A204.1 (cell line): ENCODE data around the gene LRFN3.
"Not testable (repeated sequence)": the region's sequence is repeated elsewhere in the genome, so short reads cannot be mapped to it uniquely, and the experiment has no call there.

ENCODE experiments used
- FAIRE-seq: peaks from 2 replicates; lab custom pipeline; 2012; peaks lifted over from hg19 to GRCh38; lab: Jason Lieb, UNC

Gene LRFN3

GRCh38 chr19:35935911-35936737, at the start of gene LRFN3:
TSS of gene LRFN3 (plus strand) at chr19:35936374. CDS start at chr19:35939426, 3,052 bp downstream.
- FAIRE-seq, result no peak

GRCh38 chr19:35887197-35887596, 49.0 kb upstream of the LRFN3 start:
- FAIRE-seq, result no peak

GRCh38 chr19:35888398-35888797, 47.8 kb upstream of the LRFN3 start:
- FAIRE-seq, result no peak

- FAIRE-seq, result no peak
Observed at GRCh38 chr19:35889370-35890112, 46.6 kb upstream of the LRFN3 start.

- no peak for FAIRE-seq
Observed at GRCh38 chr19:35890113-35890650, 46.0 kb upstream of the LRFN3 start.

GRCh38 chr19:35891819-35892218, 44.4 kb upstream of the LRFN3 start:
- FAIRE-seq, result not testable (repeated sequence)

- no peak for FAIRE-seq
Observed at GRCh38 chr19:35894342-35894741, 41.8 kb upstream of the LRFN3 start.

GRCh38 chr19:35895911-35896642, 40.1 kb upstream of the LRFN3 start:
- FAIRE-seq, result no peak

DNA sequence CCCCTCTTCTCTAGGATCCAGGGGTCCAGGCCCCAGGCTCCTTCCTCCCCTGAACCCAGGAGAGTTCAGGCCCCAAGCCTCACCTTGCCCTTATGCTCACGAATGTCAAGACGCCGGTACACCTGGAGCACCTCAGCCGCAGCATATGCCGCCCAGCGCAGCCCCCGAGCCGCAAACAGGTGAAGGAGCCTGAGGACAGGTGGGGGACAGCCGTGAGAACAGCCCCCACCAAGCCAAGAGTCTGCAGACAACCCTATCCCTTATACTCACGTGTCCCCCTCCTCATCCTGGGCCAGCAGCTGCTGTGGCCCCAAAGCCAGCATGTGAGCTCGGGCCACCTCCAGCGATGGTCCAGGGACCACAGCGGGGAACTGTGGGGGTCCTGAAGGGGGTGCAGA, 39.5 kb upstream of the LRFN3 start:
- FAIRE-seq, result no peak

GRCh38 chr19:35897706-35898451, 38.3 kb upstream of the LRFN3 start:
- no peak for FAIRE-seq

DNA sequence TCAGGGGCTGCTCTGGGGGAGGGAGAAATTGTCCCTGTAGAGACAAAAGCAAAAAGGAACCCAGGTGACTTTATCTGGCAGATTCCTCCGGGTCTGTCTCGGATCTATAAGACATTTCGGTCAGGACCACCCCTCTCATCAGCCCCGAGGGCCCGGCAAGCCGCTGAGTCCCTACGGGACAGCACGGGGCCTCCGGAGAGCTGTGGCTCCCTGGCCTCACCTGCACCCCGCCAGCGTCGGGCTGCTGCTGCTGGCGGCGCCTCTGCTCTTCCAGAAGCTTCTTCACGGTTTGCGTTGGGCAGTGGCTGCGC, 37.7 kb upstream of the LRFN3 start:
- FAIRE-seq, result no peak

DNA sequence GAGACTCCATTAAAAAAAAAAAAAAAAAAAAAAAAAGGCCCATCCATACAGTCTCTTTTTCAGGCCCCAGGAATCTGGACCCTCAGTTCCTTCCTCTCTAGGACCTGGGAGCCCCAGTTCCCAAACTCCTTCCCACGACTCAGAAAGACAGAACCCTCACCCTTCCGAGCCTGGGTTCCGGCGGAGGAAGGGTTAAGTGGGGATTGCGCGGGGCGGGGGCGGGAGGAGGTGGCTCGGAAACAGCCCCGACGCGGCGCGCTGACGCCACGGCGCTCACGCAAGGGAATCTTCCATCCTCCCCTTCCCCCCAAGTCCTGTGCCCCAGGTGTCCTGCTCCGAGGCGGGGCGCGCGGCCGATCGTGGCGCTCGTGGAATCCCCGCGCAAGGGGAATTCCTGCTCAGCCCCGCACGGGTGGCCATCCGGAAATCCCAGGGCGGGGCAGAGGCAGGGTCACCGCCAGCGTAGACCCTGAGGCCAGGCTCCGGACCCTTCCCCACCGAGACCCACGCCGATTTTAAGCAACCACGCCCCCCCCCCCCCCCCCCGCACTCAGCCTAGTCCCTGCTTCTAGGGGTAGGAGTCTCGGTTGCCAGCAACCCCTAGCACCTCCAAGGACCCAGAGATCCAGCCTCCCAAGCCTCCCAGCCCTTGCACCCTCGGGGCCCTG, 36.5 kb upstream of the LRFN3 start:
- no peak for FAIRE-seq

DNA sequence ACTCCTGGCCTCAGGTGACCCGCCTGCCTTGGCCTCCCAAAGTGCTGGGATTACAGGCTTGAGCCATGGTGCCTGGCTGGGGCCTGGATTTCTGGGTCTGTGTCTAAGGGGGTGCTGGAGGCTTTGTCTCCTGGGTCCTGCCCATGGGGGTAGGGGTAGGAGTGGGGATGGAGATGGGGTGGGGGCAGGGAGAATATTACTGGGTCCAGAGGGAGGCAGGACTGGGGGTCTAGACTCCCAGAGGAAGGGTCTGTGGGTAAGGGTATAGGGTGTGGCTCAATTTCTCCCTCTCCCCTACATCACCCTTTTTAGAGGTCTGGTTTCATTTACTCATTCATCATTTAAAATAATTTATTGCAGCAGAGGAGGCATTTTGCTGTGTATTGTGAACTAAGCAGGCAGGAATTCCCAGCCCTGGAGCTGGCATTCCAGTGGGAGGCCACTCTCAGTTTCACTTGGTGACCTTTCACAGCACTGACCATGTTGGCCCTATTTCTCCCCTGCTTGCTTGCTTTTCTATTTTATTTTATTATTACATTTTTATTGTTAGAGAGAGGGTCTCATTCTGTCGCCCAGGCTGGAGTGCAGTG, 35.0 kb upstream of the LRFN3 start:
- FAIRE-seq, result no peak

DNA sequence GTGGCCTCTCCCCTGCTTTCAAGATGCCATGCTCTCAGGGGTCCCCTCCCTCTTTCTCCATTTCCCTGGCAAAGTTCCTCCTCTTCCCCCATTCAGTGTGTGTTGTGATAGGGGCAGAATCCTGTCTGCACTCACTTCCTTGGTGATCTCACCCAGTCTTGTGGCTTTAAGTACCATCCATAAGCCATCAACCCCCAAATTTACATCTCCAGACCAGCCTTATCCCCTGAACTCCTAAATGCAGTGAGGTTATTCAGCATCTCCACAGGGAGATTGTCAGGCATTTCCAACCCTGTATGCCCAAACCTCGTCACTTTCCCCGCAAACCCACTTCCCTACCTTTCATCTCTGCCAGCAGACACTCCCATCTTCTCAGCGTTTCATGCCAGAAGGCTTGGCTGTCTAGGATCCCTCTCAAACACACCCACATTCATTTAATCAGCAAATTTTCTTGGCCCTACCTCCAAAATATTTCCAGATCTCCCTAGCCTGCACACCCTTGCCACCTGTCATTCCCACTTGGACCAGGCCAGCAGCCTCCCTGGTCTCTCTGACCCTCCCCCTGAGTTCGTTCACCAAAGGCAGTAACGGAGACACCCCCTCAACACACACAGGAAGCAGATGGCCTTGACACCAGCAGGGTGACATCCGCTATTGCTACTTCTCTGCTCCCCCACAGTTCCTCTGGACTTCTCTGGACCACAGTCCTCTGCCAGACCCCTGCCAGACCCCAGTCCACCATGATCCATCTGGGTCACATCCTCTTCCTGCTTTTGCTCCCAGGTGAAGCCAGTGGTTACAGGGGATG, 34.1 kb upstream of the LRFN3 start, which contains the start of gene HCST:
TSS of gene HCST (plus strand) at position 676 of the 808 bp plus-strand sequence. CDS start at position 741, 65 bp downstream.
- FAIRE-seq, result no peak

- FAIRE-seq, result no peak
Observed at GRCh38 chr19:35902870-35903475, 33.2 kb upstream of the LRFN3 start.

GRCh38 chr19:35903550-35904179, 32.5 kb upstream of the LRFN3 start:
- no peak for FAIRE-seq

DNA sequence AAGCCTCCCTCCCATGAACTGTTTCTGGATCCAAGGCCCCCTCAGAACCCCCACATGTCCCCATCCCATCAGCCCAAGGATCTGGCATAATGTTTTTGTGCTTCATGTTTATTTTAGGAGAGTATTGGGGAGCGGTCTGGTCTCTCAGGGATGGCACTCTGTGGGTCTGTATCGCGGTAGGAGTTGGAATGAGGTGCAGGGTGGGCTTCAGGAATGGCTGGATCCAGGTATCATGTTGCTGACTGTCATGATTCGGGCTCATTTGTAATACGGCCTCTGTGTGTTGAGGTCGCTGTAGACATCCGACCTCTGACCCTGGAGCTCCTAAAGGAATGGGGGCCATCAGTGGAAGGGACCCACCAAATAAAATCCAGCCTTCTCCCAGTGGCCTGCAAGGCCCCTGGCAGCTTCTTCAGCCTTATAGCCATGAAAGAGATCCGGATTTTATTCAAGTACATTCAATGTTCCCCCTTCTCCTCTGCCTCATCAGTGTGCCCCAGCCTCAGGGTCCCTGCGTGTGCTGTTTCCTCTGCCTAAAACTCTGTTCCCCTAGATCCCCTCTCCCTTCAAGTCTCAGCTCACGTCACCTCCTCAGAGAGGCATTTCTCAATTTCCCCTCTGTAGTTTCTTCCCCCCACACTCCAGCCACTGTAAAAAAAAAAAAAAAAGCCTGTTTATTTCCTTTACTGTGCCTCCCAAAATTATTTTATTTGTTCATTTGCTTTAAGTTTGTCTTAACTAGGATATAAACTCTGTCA, 31.7 kb upstream of the LRFN3 start:
- no peak for FAIRE-seq

DNA sequence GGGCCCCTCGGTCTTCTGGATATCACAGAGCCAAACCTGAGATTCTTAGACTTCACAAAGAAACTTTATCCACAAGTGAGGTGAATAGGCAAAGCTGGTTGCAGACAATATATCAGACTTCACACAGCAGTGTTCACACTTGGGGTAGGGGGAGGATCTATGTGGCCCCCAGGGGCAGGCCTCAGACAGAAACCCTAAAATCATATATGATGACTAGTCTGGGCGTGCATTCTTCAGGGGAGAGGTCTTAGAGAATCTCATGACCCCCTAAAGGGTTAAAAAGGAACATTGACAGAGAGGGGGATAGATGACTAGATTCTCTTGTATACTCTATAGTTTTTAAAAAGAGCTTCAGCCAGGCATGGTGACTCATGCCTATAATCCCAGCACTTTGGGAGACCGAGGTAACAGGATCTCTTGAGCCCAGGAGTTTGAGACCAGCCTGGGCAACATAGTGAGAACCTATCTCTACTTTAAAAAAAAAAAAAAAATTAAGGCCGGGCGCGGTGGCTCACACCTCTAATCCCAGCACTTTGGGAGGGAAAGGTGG, 30.9 kb upstream of the LRFN3 start:
- FAIRE-seq, result no peak
